Activated CD4-positive, alpha-beta T cell treated with anti-CD3 and anti-CD28 coated beads, Interleukin-2, amount 10 ng/mL, durations not matched to agents 24 days and 14 days (primary cell): Measurements from ENCODE around the gene SLC22A1. TPM values are rescaled to one million over a fixed set of nuclear protein-coding genes. Genes with fewer than 3 reads are reported as not detected.

Experiments
- DNase-seq: peaks from one replicate; pipeline ENCODE4 v3.0.0; 2022
- H3K27ac Mint-ChIP-seq: one replicate; pipeline ENCODE4 v1.8.0; 2022; ENCODE audit warnings: mild to moderate bottlenecking, mixed read lengths
- H3K27me3 Mint-ChIP-seq: one replicate; pipeline ENCODE4 v1.8.0; 2022; ENCODE audit warnings: mixed read lengths
- H3K36me3 Mint-ChIP-seq: one replicate; pipeline ENCODE4 v1.8.0; 2022; ENCODE audit warnings: low read depth, mild to moderate bottlenecking, mixed read lengths
- H3K4me1 Mint-ChIP-seq: one replicate; pipeline ENCODE4 v1.8.0; 2021; ENCODE audit warnings: mixed read lengths
- H3K4me3 Mint-ChIP-seq: one replicate; pipeline ENCODE4 v1.8.0; 2022; ENCODE audit warnings: mild to moderate bottlenecking, moderate library complexity, mixed read lengths
- H3K9me3 Mint-ChIP-seq: one replicate; pipeline ENCODE4 v1.8.0; 2021; ENCODE audit warnings: mixed read lengths
- intact Hi-C: fragments of 100-400 bp; cut with micrococcal nuclease; formaldehyde crosslinking; loops from one replicate; pipeline ENCODE4 v1.15.1; 2023
- total RNA-seq: library from RNA; stranded (reverse); gene quantifications from 2 replicates; pipeline ENCODE4 v1.2.3, GENCODE V29; 2022

The SLC22A1 gene
- total RNA-seq, 1 donor from 2014 or later: 2.2 TPM

GRCh38 chr6:160172704-160173103 lies 51.1 kb downstream of the SLC22A1 start:
- Mint-ChIP-seq H3K27ac (no peak overlapping the region), H3K27me3 (peaks cover 11% of the 10 kb centered on the region), H3K4me3 (no peak overlapping the region), H3K36me3 (no peaks in the 10 kb centered on the region), H3K9me3 (peaks cover 3% of the 10 kb centered on the region), H3K4me1 (no peaks in the 10 kb centered on the region)
- intact Hi-C loops: no loop called here
- DNase-seq: no peak

GRCh38 chr6:160173806-160174527 lies 52.4 kb downstream of the SLC22A1 start:
- peaks cover 3% of the 10 kb centered on the region for H3K9me3 Mint-ChIP-seq
- intact Hi-C loops: no loop called here
- no peak overlapping the region for H3K27ac Mint-ChIP-seq

GRCh38 chr6:160174681-160175080 lies 53.1 kb downstream of the SLC22A1 start:
- Mint-ChIP-seq H3K36me3 (no peaks in the 10 kb centered on the region), H3K4me3 (no peak overlapping the region), H3K27me3 (peaks cover 13% of the 10 kb centered on the region), H3K4me1 (no peaks in the 10 kb centered on the region), H3K27ac (no peak overlapping the region), H3K9me3 (peaks cover 3% of the 10 kb centered on the region)
- intact Hi-C loops: no loop called here
- DNase-seq: no peak

More at GRCh38 chr6:160173806-160174527, 52.4 kb downstream of the SLC22A1 start:
- Mint-ChIP-seq H3K27me3 (peaks cover 13% of the 10 kb centered on the region), H3K4me3 (no peak overlapping the region), H3K36me3 (no peaks in the 10 kb centered on the region), H3K4me1 (no peaks in the 10 kb centered on the region)
- DNase-seq: no peak

- intact Hi-C loops: no loop called here
- no peaks in the 10 kb centered on the region for H3K36me3 Mint-ChIP-seq
- H3K4me1 Mint-ChIP-seq: no peaks in the 10 kb centered on the region
- DNase-seq: no peak
- H3K27ac Mint-ChIP-seq: no peak overlapping the region
- no peak overlapping the region for H3K4me3 Mint-ChIP-seq
- H3K9me3 Mint-ChIP-seq: no peaks in the 10 kb centered on the region
- H3K27me3 Mint-ChIP-seq: peaks cover 21% of the 10 kb centered on the region
These were observed 55.6 kb downstream of the SLC22A1 start for GRCh38 chr6:160177220-160177619.

GRCh38 chr6:160178271-160178670 lies 56.7 kb downstream of the SLC22A1 start:
- no peak overlapping the region for H3K4me3 Mint-ChIP-seq
- H3K27ac Mint-ChIP-seq: no peak overlapping the region
- no peak for DNase-seq
- no peaks in the 10 kb centered on the region for H3K36me3 Mint-ChIP-seq
- H3K4me1 Mint-ChIP-seq: no peaks in the 10 kb centered on the region
- H3K27me3 Mint-ChIP-seq: peaks cover 21% of the 10 kb centered on the region
- no peaks in the 10 kb centered on the region for H3K9me3 Mint-ChIP-seq
- intact Hi-C loops: no loop called here

GRCh38 chr6:160180706-160181105 lies 59.1 kb downstream of the SLC22A1 start:
- no peak overlapping the region for H3K27ac Mint-ChIP-seq
- DNase-seq: no peak
- H3K27me3 Mint-ChIP-seq: peaks cover 21% of the 10 kb centered on the region
- no peaks in the 10 kb centered on the region for H3K4me1 Mint-ChIP-seq
- no peaks in the 10 kb centered on the region for H3K9me3 Mint-ChIP-seq
- intact Hi-C loops: no loop called here
- H3K4me3 Mint-ChIP-seq: no peak overlapping the region
- no peaks in the 10 kb centered on the region for H3K36me3 Mint-ChIP-seq

- Mint-ChIP-seq H3K36me3 (peaks cover 2% of the 10 kb centered on the region), H3K4me1 (no peaks in the 10 kb centered on the region), H3K27ac (no peak overlapping the region), H3K27me3 (no peaks in the 10 kb centered on the region), H3K9me3 (peaks cover 7% of the 10 kb centered on the region), H3K4me3 (no peak overlapping the region)
- intact Hi-C loops: no loop called here
- DNase-seq: no peak
These were observed 67.2 kb downstream of the SLC22A1 start for GRCh38 chr6:160188773-160189172.

- no peaks in the 10 kb centered on the region for H3K4me1 Mint-ChIP-seq
These were observed 68.5 kb downstream of the SLC22A1 start for GRCh38 chr6:160190081-160190480.

GRCh38 chr6:160190973-160191372 lies 69.4 kb downstream of the SLC22A1 start:
- Mint-ChIP-seq H3K36me3 (peaks cover 2% of the 10 kb centered on the region), H3K9me3 (peaks cover 15% of the 10 kb centered on the region), H3K4me3 (no peak overlapping the region), H3K27ac (no peak overlapping the region), H3K4me1 (no peaks in the 10 kb centered on the region), H3K27me3 (no peaks in the 10 kb centered on the region)
- intact Hi-C loops: no loop called here
- DNase-seq: no peak

More at GRCh38 chr6:160190081-160190480, 68.5 kb downstream of the SLC22A1 start:
- Mint-ChIP-seq H3K27me3 (no peaks in the 10 kb centered on the region), H3K27ac (no peak overlapping the region), H3K4me3 (no peak overlapping the region), H3K9me3 (peaks cover 15% of the 10 kb centered on the region), H3K36me3 (peaks cover 2% of the 10 kb centered on the region)
- intact Hi-C loops: no loop called here
- no peak for DNase-seq

- intact Hi-C loops: no loop called here
- Mint-ChIP-seq H3K4me1 (no peaks in the 10 kb centered on the region), H3K27me3 (peaks cover 6% of the 10 kb centered on the region), H3K4me3 (no peak overlapping the region), H3K36me3 (peaks cover 2% of the 10 kb centered on the region), H3K27ac (no peak overlapping the region), H3K9me3 (peaks cover 18% of the 10 kb centered on the region)
- no peak for DNase-seq
These were observed 71.2 kb downstream of the SLC22A1 start for GRCh38 chr6:160192840-160193239.

- H3K4me1 Mint-ChIP-seq: no peaks in the 10 kb centered on the region
These were observed 73.2 kb downstream of the SLC22A1 start for GRCh38 chr6:160194808-160195207.

GRCh38 chr6:160197662-160198061 lies 76.0 kb downstream of the SLC22A1 start:
- no peaks in the 10 kb centered on the region for H3K4me1 Mint-ChIP-seq

More at GRCh38 chr6:160194808-160195207, 73.2 kb downstream of the SLC22A1 start:
- intact Hi-C loops: no loop called here
- H3K9me3 Mint-ChIP-seq: peaks cover 18% of the 10 kb centered on the region
- peaks cover 8% of the 10 kb centered on the region for H3K27me3 Mint-ChIP-seq
- no peak overlapping the region for H3K4me3 Mint-ChIP-seq
- H3K36me3 Mint-ChIP-seq: peaks cover 2% of the 10 kb centered on the region
- H3K27ac Mint-ChIP-seq: no peak overlapping the region
- DNase-seq: no peak

GRCh38 chr6:160198606-160199211 lies 77.1 kb downstream of the SLC22A1 start:
- DNase-seq: no peak
- no peak overlapping the region for H3K27ac Mint-ChIP-seq
- intact Hi-C loops: no loop called here
- no peaks in the 10 kb centered on the region for H3K4me1 Mint-ChIP-seq
- H3K9me3 Mint-ChIP-seq: peaks cover 11% of the 10 kb centered on the region
- no peak overlapping the region for H3K4me3 Mint-ChIP-seq
- no peaks in the 10 kb centered on the region for H3K36me3 Mint-ChIP-seq
- H3K27me3 Mint-ChIP-seq: peaks cover 16% of the 10 kb centered on the region

More at GRCh38 chr6:160197662-160198061, 76.0 kb downstream of the SLC22A1 start:
- Mint-ChIP-seq H3K9me3 (peaks cover 14% of the 10 kb centered on the region), H3K4me3 (no peak overlapping the region), H3K27ac (no peak overlapping the region), H3K27me3 (peaks cover 14% of the 10 kb centered on the region), H3K36me3 (no peaks in the 10 kb centered on the region)
- DNase-seq: no peak
- intact Hi-C loops: no loop called here

- no peaks in the 10 kb centered on the region for H3K4me1 Mint-ChIP-seq
- no peak for DNase-seq
- H3K27me3 Mint-ChIP-seq: peaks cover 16% of the 10 kb centered on the region
- no peaks in the 10 kb centered on the region for H3K36me3 Mint-ChIP-seq
- H3K27ac Mint-ChIP-seq: no peak overlapping the region
- intact Hi-C loops: no loop called here
- H3K9me3 Mint-ChIP-seq: peaks cover 6% of the 10 kb centered on the region
- H3K4me3 Mint-ChIP-seq: no peak overlapping the region
These were observed 79.4 kb downstream of the SLC22A1 start for GRCh38 chr6:160201061-160201460.
